Suprapubic skin (tissue), 4 donors: ENCODE measurements around the gene SLC8A1.

Experiments used
- CTCF ChIP-seq, 2 donors: fragments of 200-600 bp in 1 of 2; fragments of 450-650 bp in 1 of 2; sonication (generic) in 1 of 2; IDR thresholded peaks; one replicate each; pipeline ENCODE4 v1.5.1; 2016 to 2019; ENCODE audit warnings: antibody characterized with exemption in 2 of 2, mild to moderate bottlenecking in 1 of 2, moderate library complexity in 1 of 2
- EP300 ChIP-seq: sonication (generic); formaldehyde crosslinking; IDR thresholded peaks from one replicate; pipeline ENCODE4 v1.6.1; 2017; ENCODE audit warnings: antibody characterized with exemption
- POLR2A ChIP-seq, 2 donors: fragments of 450-650 bp; IDR thresholded peaks; one replicate each; pipeline ENCODE4 v1.6.1; 2017; ENCODE audit warnings: antibody characterized with exemption in 2 of 2, mild to moderate bottlenecking in 2 of 2, moderate library complexity in 2 of 2
- POLR2AphosphoS5 ChIP-seq, 3 donors: sonication (generic); formaldehyde crosslinking; IDR thresholded peaks; one replicate each; pipeline ENCODE4 v1.6.1; 2017; ENCODE audit warnings: antibody characterized with exemption in 3 of 3

GRCh38 chr2:40127146-40127545, 324.7 kb downstream of the SLC8A1 start:
- TF ChIP-seq POLR2AphosphoS5 (IDR thresholded peaks at IDR 0.05) (no peak), CTCF (IDR thresholded peaks at IDR 0.05) (no peak), POLR2A (IDR thresholded peaks at IDR 0.05) (no peak), EP300 (no peak)
